ENCODE results near the gene PRPF38B.

GRCh38 chr1:108671143-108671542, 21.0 kb upstream of the PRPF38B start:
- no peak for TF ChIP-seq POLR2A (IDR thresholded peaks at IDR 0.05)
- no peak for TF ChIP-seq CTCF (IDR thresholded peaks at IDR 0.05)
- TF ChIP-seq POLR2AphosphoS5 (IDR thresholded peaks at IDR 0.05): no peak
- TF ChIP-seq EP300 (IDR thresholded peaks at IDR 0.05): no peak
